GM18873 (cell line): ENCODE measurements around the gene ZNF281.

ENCODE experiments used
- ATAC-seq: cut with Tn5 transposase; IDR thresholded peaks from one replicate; pipeline ENCODE4 v1.9.1; 2021; ENCODE audit warnings: mild to moderate bottlenecking, moderate library complexity, moderate number of reproducible peaks; ENCODE audit not compliant: unreplicated experiment, low FRiP score

Gene ZNF281

DNA sequence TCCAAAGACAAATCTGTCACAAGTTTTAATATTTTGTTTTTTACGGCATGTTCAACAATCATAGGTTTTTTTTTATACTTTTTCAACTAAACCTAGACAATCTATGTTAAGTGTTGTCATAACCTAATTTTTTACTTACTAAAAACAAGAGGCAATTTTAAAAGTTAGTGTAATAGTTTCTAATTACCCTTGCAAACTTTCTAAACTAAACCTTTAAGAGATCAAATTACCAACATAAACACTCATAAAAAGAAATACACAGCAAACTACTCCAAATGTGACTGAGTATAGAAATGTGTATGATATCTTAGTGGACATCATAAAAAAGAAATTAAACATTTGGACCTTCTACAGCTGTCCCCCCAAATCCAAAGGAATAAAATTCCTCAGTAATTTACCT, 10.0 kb downstream of the ZNF281 start:
- ATAC-seq = no peak

DNA sequence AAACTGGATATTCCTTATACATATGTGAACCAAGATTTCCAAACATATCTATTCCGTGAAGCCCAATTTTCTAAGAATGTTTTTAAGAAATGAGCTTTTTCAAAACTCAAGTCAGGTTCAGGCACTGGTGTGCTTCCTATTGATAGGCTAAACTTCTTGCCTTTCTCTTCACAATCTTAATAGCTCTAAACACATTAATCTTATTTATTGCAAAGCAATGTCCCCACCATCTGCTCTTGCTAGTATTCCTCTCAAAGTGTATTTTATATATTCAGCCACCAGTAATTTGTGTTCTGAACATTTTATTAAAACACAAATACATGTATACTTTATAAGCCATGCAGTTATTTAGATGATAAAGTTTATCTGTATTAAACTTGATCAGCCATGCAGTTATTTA, 11.5 kb downstream of the ZNF281 start:
- no peak for ATAC-seq

- ATAC-seq = no peak
Observed at GRCh38 chr1:200392625-200393185, 17.1 kb downstream of the ZNF281 start.

DNA sequence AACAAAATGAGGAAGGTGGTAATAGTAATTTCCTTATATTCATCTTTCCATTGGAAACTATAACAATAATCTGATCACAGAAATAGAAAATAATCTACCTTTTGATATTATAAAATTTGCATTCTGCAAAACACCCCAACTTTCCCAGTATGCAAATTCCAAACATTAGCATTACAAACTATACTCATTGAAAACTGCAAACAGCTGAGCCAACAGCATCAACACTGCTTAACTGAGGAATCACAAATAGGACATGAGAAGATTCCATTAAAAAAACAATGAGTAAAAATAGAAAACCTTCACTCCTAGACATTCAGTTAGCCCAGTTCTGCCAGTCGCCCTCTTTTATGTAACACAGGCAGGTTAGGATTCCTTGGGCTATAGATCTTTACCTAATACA, 18.1 kb downstream of the ZNF281 start:
- ATAC-seq = no peak

DNA sequence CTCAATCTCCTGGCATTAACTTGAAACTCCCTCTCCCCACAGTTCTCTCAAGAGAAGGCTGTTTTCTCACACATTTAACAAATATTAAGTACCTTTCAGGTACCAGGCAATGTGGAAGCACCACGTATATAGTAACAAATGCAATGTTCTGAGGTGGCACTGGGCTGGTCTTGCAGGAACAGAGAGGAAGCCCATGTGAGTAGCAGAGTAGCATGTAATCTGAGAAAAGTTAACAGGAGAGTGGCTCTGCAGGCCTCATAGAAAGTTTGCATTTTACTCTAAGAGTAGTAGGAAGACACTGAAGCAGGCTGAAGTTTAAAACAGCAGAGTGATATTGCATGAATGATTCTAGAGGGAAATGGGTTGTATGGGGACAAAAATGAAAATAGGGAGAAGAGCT, 21.0 kb downstream of the ZNF281 start:
- no peak for ATAC-seq

DNA sequence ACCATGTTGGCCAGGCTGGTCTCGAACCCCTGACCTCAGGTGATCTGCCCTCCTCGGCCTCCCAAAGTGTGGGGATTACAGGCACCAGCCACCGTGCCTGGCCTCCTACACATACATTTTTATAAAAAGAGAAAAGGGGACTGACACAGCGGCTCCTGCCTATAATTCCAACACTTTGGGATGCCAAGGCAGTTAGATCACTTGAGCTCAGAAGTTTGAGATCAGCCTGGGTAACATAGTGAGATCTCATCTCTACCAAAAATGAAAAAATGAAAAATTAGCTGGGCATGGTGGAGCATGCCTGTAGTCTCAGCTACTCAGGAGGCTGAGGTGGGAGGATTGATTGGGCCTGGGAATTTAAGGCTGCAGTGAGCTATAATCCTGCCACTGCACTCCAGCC, 23.4 kb downstream of the ZNF281 start:
- ATAC-seq = no peak

- no peak for ATAC-seq
Observed at GRCh38 chr1:200384818-200385390, 24.9 kb downstream of the ZNF281 start.

- ATAC-seq = no peak
Observed at GRCh38 chr1:200381256-200381984, 28.4 kb downstream of the ZNF281 start.

GRCh38 chr1:200380589-200381021, 29.2 kb downstream of the ZNF281 start:
- ATAC-seq = peak; percentile 67

DNA sequence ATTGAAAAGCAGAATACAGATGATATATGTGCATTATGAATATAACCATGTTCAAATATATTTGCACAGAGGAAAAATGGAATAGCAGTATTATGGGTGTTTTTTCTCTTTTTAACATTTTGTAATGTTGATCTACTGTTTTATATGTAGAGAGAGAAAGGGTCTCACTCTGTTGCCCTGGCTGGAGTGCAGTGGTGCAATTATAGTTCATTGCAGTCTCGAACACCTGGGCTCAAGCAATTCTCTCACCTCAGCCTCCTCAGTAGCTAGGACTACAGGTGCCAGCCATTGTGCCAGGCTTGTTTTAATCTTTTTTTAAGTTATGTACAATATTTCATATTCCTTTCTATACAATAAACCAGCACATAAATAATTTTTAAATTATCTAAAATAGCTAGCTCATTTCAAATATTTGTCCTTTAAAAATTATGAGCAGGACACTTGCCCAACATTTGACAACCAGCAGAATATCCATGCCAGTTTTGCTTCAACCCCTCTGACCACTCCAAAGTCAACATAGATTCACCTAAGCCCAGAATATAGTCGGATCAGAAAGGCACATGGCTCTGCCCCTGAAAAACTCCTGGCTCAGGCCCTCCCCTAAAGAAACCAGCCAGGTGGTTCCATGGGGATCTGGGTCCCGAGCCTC, 29.8 kb downstream of the ZNF281 start:
- ATAC-seq = no peak

GRCh38 chr1:200379432-200379757, 30.4 kb downstream of the ZNF281 start:
- ATAC-seq = no peak

GRCh38 chr1:200378096-200378495, 31.7 kb downstream of the ZNF281 start:
- ATAC-seq = no peak

GRCh38 chr1:200376528-200376927, 33.3 kb downstream of the ZNF281 start:
- ATAC-seq = no peak

DNA sequence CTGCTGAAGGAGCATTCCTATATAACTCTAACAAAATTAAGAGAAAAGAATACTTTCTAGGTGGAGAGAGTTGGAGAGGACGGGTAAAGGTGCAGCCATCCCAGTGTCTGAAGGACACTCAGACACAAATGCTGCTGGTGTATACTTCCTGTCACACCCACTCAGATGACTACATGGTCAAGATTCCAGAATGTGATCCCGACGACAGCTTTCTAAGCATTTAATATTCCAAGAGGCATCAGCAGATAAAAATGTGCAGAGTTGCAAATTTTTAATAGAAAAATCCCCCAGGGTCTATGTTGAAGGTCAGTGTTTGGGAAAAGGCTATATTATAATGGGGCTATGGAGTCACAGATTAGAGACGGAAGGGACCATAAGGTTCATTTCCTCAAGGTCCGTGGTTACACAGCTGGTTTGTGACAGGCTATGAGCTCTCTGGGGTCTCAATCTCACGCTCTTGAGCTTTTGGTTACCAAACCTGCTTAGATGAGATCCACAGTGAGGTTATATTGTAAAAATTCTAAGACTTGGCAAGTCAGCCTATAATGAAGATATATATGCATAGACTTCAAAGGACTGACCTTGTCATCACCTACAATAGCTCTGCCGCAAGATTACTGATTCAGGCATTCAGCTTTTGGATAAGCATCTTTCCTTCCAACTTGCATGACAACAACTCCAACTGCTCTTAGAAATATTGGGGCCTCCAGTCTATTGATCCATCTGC, 35.1 kb downstream of the ZNF281 start:
- no peak for ATAC-seq

DNA sequence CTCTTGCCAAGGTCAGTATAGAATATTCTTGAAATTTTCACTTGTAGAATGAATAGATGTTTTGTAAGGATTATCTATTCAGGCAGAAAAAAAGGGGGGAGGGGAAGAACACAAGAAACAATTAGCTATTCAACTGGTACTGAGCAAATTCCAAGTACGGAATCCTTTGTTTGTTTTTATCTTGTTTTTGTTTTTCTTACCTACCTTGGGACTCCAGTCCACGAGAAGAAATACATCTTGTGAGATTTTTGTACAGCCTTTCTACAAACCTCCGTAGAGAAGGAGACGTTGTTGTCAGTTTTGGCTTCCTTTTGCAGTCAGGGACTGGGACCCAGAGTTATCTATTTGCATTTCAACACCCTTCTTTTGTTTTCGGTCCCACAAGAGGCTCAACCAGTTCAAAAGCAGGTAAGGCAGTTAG, 36.0 kb downstream of the ZNF281 start:
- no peak for ATAC-seq

DNA sequence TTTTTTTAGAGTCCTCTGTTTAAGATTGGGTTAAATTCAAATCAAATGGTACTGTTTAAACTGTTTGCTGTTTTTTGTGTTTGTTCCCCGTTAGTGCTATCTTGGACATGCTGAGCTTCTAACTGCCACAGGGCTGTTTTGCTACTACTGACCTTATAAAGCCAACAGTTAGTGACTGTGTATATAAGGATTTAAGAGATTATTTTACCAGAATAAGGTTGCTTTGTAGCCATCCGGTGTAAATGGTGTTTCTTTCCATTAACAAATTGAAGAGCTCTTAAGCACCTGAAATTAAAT, 37.0 kb downstream of the ZNF281 start:
- no peak for ATAC-seq

DNA sequence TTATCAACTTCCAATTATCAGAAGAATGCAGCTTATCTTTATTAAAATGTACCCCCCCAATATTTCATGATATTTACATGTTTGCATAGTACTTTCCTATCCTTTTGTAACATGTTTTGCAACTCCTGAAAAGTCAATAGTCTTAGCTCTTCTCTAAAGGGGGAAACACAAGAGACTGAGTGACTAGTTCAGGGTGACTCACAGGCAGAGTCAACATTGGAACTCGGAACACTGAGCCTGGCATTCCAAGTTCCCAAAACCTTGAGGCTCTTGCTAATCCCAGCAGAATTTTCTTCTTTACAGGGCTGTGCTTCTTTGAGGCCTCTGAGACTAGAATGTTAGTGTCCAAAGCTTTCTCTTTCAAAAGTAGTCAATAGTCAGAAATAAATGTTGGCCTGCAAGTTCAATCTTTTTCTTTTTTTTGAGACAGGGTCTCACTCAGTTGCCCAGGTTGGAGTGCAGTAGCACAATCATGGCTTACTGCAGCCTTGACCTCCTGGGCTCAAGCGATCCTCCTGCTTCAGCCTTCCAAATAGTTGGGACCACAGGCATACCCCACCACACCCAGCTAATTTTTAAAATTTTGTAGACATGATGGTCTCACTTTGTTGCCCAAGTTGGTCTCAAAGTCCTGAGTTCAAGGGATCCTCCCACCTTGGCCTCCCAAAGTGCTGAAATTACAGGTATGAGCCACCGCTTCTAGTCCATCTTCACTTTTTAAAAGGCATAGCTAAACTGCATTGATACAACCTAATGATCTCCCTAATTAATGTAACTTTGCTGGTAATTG, 37.5 kb downstream of the ZNF281 start:
- no peak for ATAC-seq

GRCh38 chr1:200369706-200370105, 40.1 kb downstream of the ZNF281 start:
- no peak for ATAC-seq

DNA sequence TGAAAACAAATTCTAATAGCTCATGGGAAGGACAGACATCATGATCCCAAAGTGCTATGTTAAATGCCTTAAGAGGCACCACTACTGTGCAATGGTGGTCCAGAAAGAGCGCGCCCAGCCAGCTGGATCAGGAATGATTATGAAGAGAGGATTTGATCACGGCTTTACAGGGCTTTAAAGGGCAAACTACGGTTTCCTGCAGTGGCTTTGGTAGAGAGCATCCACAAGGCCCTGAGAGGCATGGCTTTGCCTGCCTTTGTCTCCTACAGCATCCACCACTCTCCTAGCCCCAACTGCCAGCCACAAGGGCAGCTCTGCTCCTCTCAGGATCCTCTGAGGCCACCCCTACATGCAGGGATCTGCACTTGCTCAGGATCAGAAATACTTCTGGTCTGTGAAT, 40.7 kb downstream of the ZNF281 start:
- ATAC-seq = no peak

GRCh38 chr1:200368556-200368955, 41.3 kb downstream of the ZNF281 start:
- no peak for ATAC-seq
